Cerebellar nuclear complex (tissue), 1 donor: Measurements from ENCODE around the gene NBAS.
"Not testable (repeated sequence)": the region's sequence is repeated elsewhere in the genome, so short reads cannot be mapped to it uniquely, and the experiment has no call there.

Experiments used
- DNase-seq, 2 experiments: peaks; one replicate each; lab custom pipeline; 2025; lab: John Stamatoyannopoulos, UW

The NBAS gene

GRCh38 chr2:15260196-15260595 is 300.9 kb downstream of the NBAS start:
- no peak for DNase-seq

DNA sequence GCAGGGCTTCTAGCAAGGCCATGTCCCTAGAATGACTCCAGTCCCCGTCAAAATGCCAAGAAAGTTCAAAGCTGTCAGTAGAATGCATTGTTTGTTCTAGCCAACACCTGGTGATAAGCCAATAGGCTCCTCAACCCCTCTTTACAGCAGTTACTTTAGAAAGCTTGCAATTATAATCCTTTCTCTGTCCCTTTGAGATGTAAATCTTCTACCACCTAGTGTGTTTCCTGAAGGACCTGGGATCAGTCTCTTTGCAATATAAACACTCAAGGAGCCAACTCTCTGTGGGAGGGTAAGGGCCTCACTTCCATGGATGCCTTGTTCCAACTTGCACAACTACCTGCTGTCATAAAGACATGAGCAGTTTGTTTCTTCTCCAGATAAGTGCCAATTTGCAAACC is 301.8 kb downstream of the NBAS start:
- DNase-seq = no peak

GRCh38 chr2:15258385-15258784 is 302.7 kb downstream of the NBAS start:
- not testable (repeated sequence) for DNase-seq

- DNase-seq = no peak
Measured at GRCh38 chr2:15253835-15254286, 307.3 kb downstream of the NBAS start.

DNA sequence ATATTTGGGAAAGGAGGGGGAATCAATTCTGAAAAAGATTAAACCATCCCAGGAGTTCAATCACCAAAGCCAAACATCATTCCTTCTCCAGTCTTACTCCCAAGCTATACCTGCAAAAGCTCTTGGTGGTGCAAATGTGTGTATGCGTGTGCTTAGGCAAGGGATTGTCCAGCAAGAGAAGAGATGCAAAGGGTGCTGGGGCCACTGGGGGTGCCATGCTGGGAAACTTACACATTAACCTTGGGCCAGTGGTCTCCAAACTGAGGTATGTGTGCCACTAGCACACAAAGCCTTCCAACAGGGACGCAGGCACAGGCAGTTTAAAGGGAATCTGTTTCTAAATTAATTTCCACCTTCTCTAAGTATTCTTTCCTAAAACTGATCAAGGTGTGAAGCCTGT is 307.9 kb downstream of the NBAS start:
- no peak for DNase-seq

GRCh38 chr2:15251753-15252152 is 309.4 kb downstream of the NBAS start:
- DNase-seq = no peak

GRCh38 chr2:15250946-15251345 is 310.2 kb downstream of the NBAS start:
- not testable (repeated sequence) for DNase-seq

- DNase-seq = no peak
Measured at GRCh38 chr2:15246870-15247269, 314.3 kb downstream of the NBAS start.

- DNase-seq = no peak
Measured at GRCh38 chr2:15243762-15244161, 317.4 kb downstream of the NBAS start.

GRCh38 chr2:15242936-15243461 is 318.1 kb downstream of the NBAS start:
- DNase-seq = no peak

- DNase-seq = no peak
Measured at GRCh38 chr2:15241929-15242328, 319.2 kb downstream of the NBAS start.

DNA sequence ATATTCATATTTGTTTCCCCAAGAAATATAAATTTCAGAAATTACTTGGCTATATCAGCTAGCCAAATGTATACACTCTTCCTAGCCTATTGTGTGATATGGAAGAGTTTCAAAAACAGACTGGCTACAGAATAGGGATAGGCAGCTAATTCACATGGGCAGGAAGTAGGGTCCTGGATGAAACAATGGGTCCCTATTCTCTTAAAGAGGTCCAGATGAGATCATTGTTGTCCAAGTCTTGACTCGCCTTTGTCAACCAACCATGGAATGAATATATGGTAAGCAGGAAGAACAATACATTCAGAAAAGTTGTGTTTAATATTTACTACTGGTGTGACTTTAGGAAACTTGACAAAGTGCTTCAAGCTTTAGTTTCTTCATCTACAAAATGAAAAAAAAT is 319.9 kb downstream of the NBAS start:
- DNase-seq = no peak

DNA sequence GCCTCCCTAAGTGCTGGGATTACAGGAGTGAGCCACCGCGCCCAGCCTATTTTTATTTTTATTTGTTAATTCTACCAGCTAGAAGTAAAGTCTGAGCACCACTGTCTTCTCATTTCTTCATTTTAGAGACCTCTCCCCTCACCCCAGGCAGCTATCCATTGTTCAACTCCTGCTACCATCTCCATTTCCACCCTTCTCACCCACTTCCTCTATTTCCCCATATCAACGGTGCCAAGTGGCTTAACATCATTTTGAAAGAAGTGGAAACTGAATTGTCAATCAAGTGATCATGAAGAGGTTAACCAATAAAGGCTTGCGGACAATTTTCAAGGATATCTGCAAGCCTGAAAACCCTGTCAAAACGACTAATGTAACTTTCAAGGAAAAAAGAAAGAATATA is 323.1 kb downstream of the NBAS start:
- DNase-seq = no peak

GRCh38 chr2:15230599-15231192 is 330.4 kb downstream of the NBAS start:
- no peak for DNase-seq

DNA sequence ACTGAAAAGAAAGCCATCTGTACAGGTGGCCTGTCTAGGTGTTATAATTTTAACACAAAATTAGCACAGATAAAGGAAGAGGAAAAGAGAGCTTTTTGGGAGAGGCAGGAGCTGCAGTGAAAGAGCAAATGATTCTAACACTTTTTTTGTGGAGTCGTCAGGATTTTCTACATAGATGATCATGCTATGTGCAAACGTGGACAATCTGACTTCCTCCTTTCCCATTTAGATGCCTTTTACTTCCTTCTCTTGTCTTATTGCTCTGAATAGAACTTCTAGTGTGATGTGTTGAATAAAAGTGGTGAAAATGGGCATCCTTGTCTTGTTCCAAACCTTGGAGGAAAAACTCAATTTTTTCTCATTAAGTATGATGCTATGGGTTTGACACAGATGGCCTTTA is 334.5 kb downstream of the NBAS start:
- no peak for DNase-seq

GRCh38 chr2:15225131-15225530 is 336.0 kb downstream of the NBAS start:
- no peak for DNase-seq

- no peak for DNase-seq
Measured at GRCh38 chr2:15224641-15225040, 336.5 kb downstream of the NBAS start.

DNA sequence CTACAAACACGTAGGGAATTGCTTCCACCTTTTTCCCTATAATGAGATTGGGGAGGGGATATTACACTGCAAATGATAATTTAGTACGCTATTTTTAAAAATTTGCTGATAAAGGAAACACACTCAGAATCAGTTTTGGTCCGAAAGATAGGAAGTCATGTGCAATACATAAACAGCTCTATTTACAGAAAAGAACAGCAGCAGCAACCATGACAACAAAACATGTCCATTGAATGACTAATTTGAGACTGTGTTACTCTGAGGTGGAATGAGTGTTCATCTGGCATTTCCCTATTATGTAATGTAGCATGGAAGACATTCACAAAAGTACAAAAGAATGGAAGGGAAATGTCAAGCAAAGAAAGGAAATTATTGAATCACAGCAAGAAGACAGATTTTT is 337.2 kb downstream of the NBAS start:
- no peak for DNase-seq

DNA sequence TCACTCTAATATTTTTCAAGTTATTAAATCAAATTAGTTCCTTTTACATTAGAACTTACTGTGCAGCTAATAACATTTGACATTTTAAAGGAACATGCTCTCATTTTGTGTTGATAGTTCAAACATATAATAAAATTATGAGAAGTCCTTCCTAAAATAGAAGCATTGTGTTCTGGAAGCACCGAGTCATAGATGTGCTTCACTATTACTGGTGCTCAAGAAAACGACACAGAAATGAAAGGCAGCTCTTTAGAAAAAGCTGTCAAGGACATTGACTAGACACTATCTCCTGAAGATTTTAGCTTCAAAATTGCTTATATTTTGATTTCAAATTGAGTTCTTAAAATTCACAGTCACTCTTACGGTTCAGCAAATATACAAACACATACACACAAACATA is 338.3 kb downstream of the NBAS start:
- no peak for DNase-seq

- no peak for DNase-seq
Measured at GRCh38 chr2:15220603-15221002, 340.5 kb downstream of the NBAS start.

DNA sequence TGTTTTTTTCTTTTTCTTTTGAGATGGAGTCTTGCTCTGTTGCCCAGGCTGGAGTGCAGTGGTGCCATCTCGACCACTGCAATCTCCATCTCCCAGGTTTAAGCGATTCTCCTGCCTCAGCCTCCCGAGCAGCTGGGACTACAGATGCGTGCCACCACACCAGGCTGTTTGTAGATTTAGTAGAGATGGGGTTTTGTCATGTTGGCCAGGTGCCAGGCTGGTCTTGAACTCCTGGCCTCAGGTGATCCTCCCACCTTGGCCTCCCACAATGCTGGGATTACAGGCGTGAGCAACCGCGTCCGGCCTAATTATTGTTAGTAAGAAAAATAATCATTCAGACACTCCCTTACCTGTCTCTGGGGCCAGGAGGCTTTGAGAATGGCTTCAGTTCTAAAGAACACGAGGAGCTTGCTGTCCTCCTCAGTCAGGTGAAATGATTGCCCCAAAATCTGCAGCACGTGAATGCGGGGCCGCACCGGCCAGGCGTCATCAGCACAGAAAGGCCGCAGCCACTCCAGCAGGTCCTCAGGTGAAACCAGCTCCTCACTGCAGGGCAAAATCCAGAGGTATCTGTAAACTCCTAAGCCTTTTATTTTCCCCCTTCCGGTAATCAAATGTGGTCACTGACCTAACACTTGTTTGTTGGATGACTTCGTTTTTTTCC is 342.6 kb downstream of the NBAS start:
- DNase-seq = no peak

GRCh38 chr2:15212249-15212648 is 348.9 kb downstream of the NBAS start:
- DNase-seq = no peak

DNA sequence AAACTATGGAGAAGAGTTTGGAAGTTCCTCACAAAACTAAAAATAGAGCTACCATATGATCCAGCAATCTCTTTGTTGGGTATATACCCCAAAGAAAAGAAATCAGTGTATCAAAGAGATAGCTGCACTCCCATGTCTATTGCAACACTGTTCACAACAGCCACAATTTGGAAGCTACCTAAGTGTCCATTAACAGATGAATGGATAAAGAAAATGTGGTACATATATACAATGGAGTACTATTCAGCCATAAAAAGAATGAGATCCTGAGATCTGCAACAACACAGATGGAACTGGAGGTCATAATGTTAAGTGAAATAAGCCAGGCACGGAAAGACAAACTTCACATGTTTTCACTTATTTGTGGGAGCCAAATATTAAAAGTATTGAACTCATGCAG is 350.6 kb downstream of the NBAS start:
- not testable (repeated sequence) for DNase-seq

DNA sequence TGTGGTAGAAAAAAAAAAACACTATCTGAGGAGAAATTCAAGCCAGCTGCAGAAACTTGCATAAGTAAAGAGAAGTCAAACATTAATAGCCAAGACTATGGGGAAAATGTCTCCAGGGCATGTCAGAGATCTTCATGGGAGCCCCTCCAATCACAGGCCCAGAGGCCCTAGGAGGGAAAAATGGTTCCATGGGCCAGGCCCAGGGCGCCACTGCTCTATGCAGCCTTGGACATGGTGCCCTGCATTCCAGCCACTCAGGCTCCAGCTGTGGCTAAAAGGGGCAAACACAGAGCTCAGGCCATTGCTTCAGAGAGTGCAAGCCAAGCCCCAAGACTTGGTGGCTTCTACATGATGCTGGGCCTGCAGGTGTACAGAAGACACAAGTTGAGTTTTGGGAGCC is 354.7 kb downstream of the NBAS start:
- DNase-seq = no peak
